OCI-LY1 (cell line): ENCODE results near the gene FXYD4.

Experiments
- H2AFZ ChIP-seq: fragments of 200-600 bp; sonication (generic), shearing (Covaris generic); 2 replicates; pipeline ENCODE4 v1.6.0; 2014; ENCODE audit warnings: antibody characterized with exemption, mild to moderate bottlenecking, low read length
- H3F3A ChIP-seq: fragments of 200-600 bp; sonication (generic), shearing (Covaris generic); 2 replicates; pipeline ENCODE4 v1.6.0; 2014; ENCODE audit warnings: mild to moderate bottlenecking, antibody characterized with exemption, low read length, moderate library complexity; ENCODE audit not compliant: insufficient read depth
- H3K27ac ChIP-seq: fragments of 200-600 bp; sonication (generic); 2 replicates; pipeline ENCODE4 v1.5.1; 2014; ENCODE audit warnings: low read length, mixed run types, mild to moderate bottlenecking, low read depth; ENCODE audit not compliant: poor library complexity, severe bottlenecking
- H3K27me3 ChIP-seq: fragments of 200-600 bp; sonication (generic); 2 replicates; pipeline ENCODE4 v1.6.0; 2014; ENCODE audit warnings: antibody characterized with exemption, mild to moderate bottlenecking, low read length, moderate library complexity; ENCODE audit not compliant: insufficient read depth
- H3K36me3 ChIP-seq: fragments of 200-600 bp; sonication (generic); 2 replicates; pipeline ENCODE4 v1.6.1; 2014; ENCODE audit warnings: mild to moderate bottlenecking, antibody characterized with exemption, low read length, moderate library complexity, mixed read lengths; ENCODE audit not compliant: insufficient read depth
- H3K4me1 ChIP-seq: fragments of 200-600 bp; sonication (generic); 2 replicates; pipeline ENCODE4 v1.5.1; 2014; ENCODE audit warnings: mild to moderate bottlenecking, low read length, moderate library complexity; ENCODE audit not compliant: insufficient read depth, severe bottlenecking
- H3K4me2 ChIP-seq: fragments of 200-600 bp; sonication (generic), shearing (Covaris generic); 2 replicates; pipeline ENCODE4 v1.6.1; 2014; ENCODE audit warnings: low read length
- H3K4me3 ChIP-seq: fragments of 200-600 bp; sonication (generic); 2 replicates; pipeline ENCODE4 v1.5.1; 2014; ENCODE audit warnings: low read length, low read depth, mild to moderate bottlenecking, mixed read lengths; ENCODE audit not compliant: poor library complexity, severe bottlenecking
- H3K79me2 ChIP-seq: fragments of 200-600 bp; shearing (Covaris generic); 2 replicates; pipeline ENCODE4 v1.6.1; 2016; ENCODE audit warnings: mixed run types, low read length, mixed read lengths; ENCODE audit not compliant: insufficient read depth
- H3K9ac ChIP-seq: fragments of 200-600 bp; sonication (generic), shearing (Covaris generic); 2 replicates; pipeline ENCODE4 v1.6.1; 2014; ENCODE audit warnings: mild to moderate bottlenecking, low read length, mixed read lengths
- H3K9me2 ChIP-seq: fragments of 200-600 bp; sonication (generic), shearing (Covaris generic); 2 replicates; pipeline ENCODE4 v1.6.1; 2014; ENCODE audit warnings: low read depth, mild to moderate bottlenecking, low read length, mixed read lengths
- H3K9me3 ChIP-seq: fragments of 200-600 bp; shearing (Covaris generic); 2 replicates; pipeline ENCODE4 v1.6.1; 2014; ENCODE audit warnings: low read length, mixed read lengths
- H4K20me1 ChIP-seq: fragments of 200-600 bp; sonication (generic), shearing (Covaris generic); 2 replicates; pipeline ENCODE4 v1.6.0; 2016; ENCODE audit warnings: mild to moderate bottlenecking, low read length; ENCODE audit not compliant: insufficient read depth
- CTCF ChIP-seq: fragments of 200-600 bp; sonication (generic), shearing (Covaris generic); IDR thresholded peaks from 2 replicates; pipeline ENCODE4 v1.5.1; 2017; ENCODE audit warnings: mild to moderate bottlenecking, antibody characterized with exemption, low read length, moderate library complexity, mixed read lengths
- EZH2 ChIP-seq: fragments of 200-600 bp; sonication (generic), shearing (Covaris generic); IDR thresholded peaks from 2 replicates; pipeline ENCODE4 v1.8.0; 2017; ENCODE audit warnings: borderline replicate concordance, mixed run types, mild to moderate bottlenecking, antibody characterized with exemption, low read length, moderate library complexity, mixed read lengths

Gene FXYD4

GRCh38 chr10:43393606-43394360, 22.3 kb downstream of the FXYD4 start:
- Histone ChIP-seq H3K79me2 (peaks cover 46% of the 10 kb centered on the region), H3K9me3 (no peaks in the 10 kb centered on the region), H3K27me3 (no peaks in the 10 kb centered on the region), H3K4me3 (no peak overlapping the region), H3K9ac (peak overlapping the region; percentile 18; the same call in 1 of the 2 replicates), H3K4me2 (peak overlapping the region; percentile 88; the same call in 1 of the 2 replicates), H4K20me1 (peaks cover 12% of the 10 kb centered on the region; the same call in 1 of the 2 replicates), H2AFZ (no peak overlapping the region), H3K36me3 (peaks cover 82% of the 10 kb centered on the region), H3K4me1 (peaks cover 34% of the 10 kb centered on the region), H3F3A (no peaks in the 10 kb centered on the region), H3K27ac (no peak overlapping the region), H3K9me2 (no peaks in the 10 kb centered on the region)
- TF ChIP-seq CTCF (no peak), EZH2 (no peak)

GRCh38 chr10:43394868-43395267, 23.4 kb downstream of the FXYD4 start:
- Histone ChIP-seq H3K27me3 (no peaks in the 10 kb centered on the region), H3K9me2 (no peaks in the 10 kb centered on the region), H3K9me3 (no peaks in the 10 kb centered on the region), H3K9ac (peak overlapping the region; percentile 84), H4K20me1 (peaks cover 11% of the 10 kb centered on the region; the same call in 1 of the 2 replicates), H3K27ac (peak overlapping the region; percentile 77), H3K4me2 (peak overlapping the region; percentile 88), H3F3A (no peaks in the 10 kb centered on the region), H3K4me1 (peaks cover 45% of the 10 kb centered on the region), H3K79me2 (peaks cover 57% of the 10 kb centered on the region), H2AFZ (no peak overlapping the region), H3K4me3 (peak overlapping the region; percentile 82), H3K36me3 (peaks cover 82% of the 10 kb centered on the region)
- no peak for TF ChIP-seq CTCF
- TF ChIP-seq EZH2: no peak

GRCh38 chr10:43395571-43396060, 24.2 kb downstream of the FXYD4 start:
- H3K27me3 ChIP-seq: no peaks in the 10 kb centered on the region
- no peak overlapping the region for H2AFZ ChIP-seq
- peak overlapping the region; percentile 77 for H3K27ac ChIP-seq
- H3K79me2 ChIP-seq: peaks cover 65% of the 10 kb centered on the region
- no peak for TF ChIP-seq EZH2
- TF ChIP-seq CTCF: no peak
- H3K9ac ChIP-seq: peak overlapping the region; percentile 84
- peaks cover 52% of the 10 kb centered on the region for H3K4me1 ChIP-seq
- H3F3A ChIP-seq: no peaks in the 10 kb centered on the region
- 0 out of 2 replicates have a peak, but pooled peaks cover 8% of the 10 kb centered on the region for H4K20me1 ChIP-seq
- H3K36me3 ChIP-seq: peaks cover 82% of the 10 kb centered on the region
- no peaks in the 10 kb centered on the region for H3K9me2 ChIP-seq
- peak overlapping the region; percentile 88 for H3K4me2 ChIP-seq
- H3K4me3 ChIP-seq: peak overlapping the region; percentile 82
- H3K9me3 ChIP-seq: no peaks in the 10 kb centered on the region
